Measurements from ENCODE around the gene CIDEC.
"Not testable (repeated sequence)": the region's sequence is repeated elsewhere in the genome, so short reads cannot be mapped to it uniquely, and the experiment has no call there.

CIDEC gene

GRCh38 chr3:9897408-9898372, 17.6 kb upstream of the CIDEC start:
- no peak for TF ChIP-seq POLR2AphosphoS5 (IDR thresholded peaks at IDR 0.05; ENCODE audit: borderline replicate concordance, low read depth, low read length)
- TF ChIP-seq EZH2 (IDR thresholded peaks at IDR 0.05): no peak
- TF ChIP-seq FOXP2 (optimal IDR thresholded peaks at IDR 0.05; ENCODE audit: control extremely low read depth, extremely low read length, insufficient read depth): no peak
- no peak overlapping the region for H3K27ac ChIP-seq
- no peaks in the 10 kb centered on the region for H3K9me3 ChIP-seq (ENCODE audit: low read depth, low read length)
- no peak for DNase-seq (ENCODE audit: low read depth, low spot score)
- peaks cover 6% of the 10 kb centered on the region; the same call in 1 of the 2 replicates for H3K36me3 ChIP-seq (ENCODE audit: insufficient read depth, low read length)
- H3K9ac ChIP-seq (ENCODE audit: insufficient read length): no peak overlapping the region
- no peak overlapping the region for H3K4me3 ChIP-seq

GRCh38 chr3:9896755-9897407, 16.8 kb upstream of the CIDEC start:
- H3K4me3 ChIP-seq; H3K27ac ChIP-seq; DNase-seq (ENCODE audit: low read depth, low spot score); H3K9ac ChIP-seq (ENCODE audit: insufficient read length); H3K9me3 ChIP-seq (ENCODE audit: low read depth, low read length): not testable (repeated sequence)
- peaks cover 10% of the 10 kb centered on the region; the same call in 1 of the 2 replicates for H3K36me3 ChIP-seq (ENCODE audit: insufficient read depth, low read length)

- peaks cover 10% of the 10 kb centered on the region; the same call in 1 of the 2 replicates for H3K36me3 ChIP-seq (ENCODE audit: insufficient read depth, low read length)
- not testable (repeated sequence) for H3K27ac ChIP-seq; DNase-seq (ENCODE audit: low read depth, low spot score); H3K9me3 ChIP-seq (ENCODE audit: low read depth, low read length); H3K4me3 ChIP-seq; H3K9ac ChIP-seq (ENCODE audit: insufficient read length)
Observed at GRCh38 chr3:9895715-9896114, 15.7 kb upstream of the CIDEC start.

- no peak for DNase-seq (ENCODE audit: low read depth, low spot score)
- no peak overlapping the region for H3K9ac ChIP-seq (ENCODE audit: insufficient read length)
- H3K36me3 ChIP-seq (ENCODE audit: insufficient read depth, low read length): peaks cover 10% of the 10 kb centered on the region; the same call in 1 of the 2 replicates
- no peak for TF ChIP-seq FOXP2 (optimal IDR thresholded peaks at IDR 0.05; ENCODE audit: control extremely low read depth, extremely low read length, insufficient read depth)
- TF ChIP-seq EZH2 (IDR thresholded peaks at IDR 0.05): no peak
- no peak for TF ChIP-seq POLR2AphosphoS5 (IDR thresholded peaks at IDR 0.05; ENCODE audit: borderline replicate concordance, low read depth, low read length)
- H3K27ac ChIP-seq: no peak overlapping the region
- H3K9me3 ChIP-seq (ENCODE audit: low read depth, low read length): no peaks in the 10 kb centered on the region
- no peak overlapping the region for H3K4me3 ChIP-seq
Observed at GRCh38 chr3:9893739-9894138, 13.7 kb upstream of the CIDEC start.

DNA sequence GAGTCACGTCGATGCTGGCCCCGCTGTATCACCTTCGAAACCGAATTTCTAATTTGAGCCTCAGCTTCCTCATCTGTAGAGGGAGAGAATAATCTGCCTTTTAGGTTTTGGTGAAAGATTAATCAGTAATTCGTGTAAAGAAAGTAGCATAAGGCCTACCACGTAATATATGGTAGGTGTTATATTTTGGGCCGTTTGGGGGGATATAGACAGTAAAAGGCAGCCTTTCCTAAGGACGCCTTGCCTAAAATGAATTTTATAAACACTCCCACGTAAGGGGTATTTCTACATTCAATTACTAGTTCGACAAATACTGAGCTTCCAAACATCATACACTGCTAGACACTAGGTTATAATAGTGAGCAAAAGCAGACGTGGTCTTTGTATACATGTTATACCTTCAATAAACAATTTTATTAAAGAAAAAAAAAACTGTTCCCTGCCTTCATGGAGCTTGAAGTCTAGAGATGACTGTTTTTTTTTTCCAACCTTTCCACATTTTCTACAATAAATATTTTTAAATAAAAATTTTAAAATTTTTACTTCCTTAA, 11.1 kb upstream of the CIDEC start:
- H3K27ac ChIP-seq: peak overlapping the region; percentile 36; the same call in 1 of the 2 replicates
- TF ChIP-seq FOXP2 (optimal IDR thresholded peaks at IDR 0.05; ENCODE audit: control extremely low read depth, extremely low read length, insufficient read depth): no peak
- TF ChIP-seq EZH2 (IDR thresholded peaks at IDR 0.05): no peak
- no peak for TF ChIP-seq POLR2AphosphoS5 (IDR thresholded peaks at IDR 0.05; ENCODE audit: borderline replicate concordance, low read depth, low read length)
- DNase-seq (ENCODE audit: low read depth, low spot score): no peak

GRCh38 chr3:9890249-9891071, 10.4 kb upstream of the CIDEC start, which contains the start of gene JAGN1:
JAGN1 (plus strand) TSS chr3:9890610; CDS start chr3:9890723, 113 bp downstream.
- Histone ChIP-seq H3K4me3 (peak within 1 kb of the TSS; percentile 89), H3K9ac (ENCODE audit: insufficient read length) (peak within 1 kb of the TSS; percentile 89), H3K9me3 (ENCODE audit: low read depth, low read length) (no peaks in the 10 kb centered on the region), H3K36me3 (ENCODE audit: insufficient read depth, low read length) (peaks cover 10% of the 10 kb centered on the region; the same call in 1 of the 2 replicates), H3K27ac (peak within 1 kb of the TSS; percentile 36; the same call in 1 of the 2 replicates)
- peak; percentile 26 for DNase-seq (ENCODE audit: low read depth, low spot score)
- TF ChIP-seq FOXP2 (optimal IDR thresholded peaks at IDR 0.05; ENCODE audit: control extremely low read depth, extremely low read length, insufficient read depth) (no peak), POLR2AphosphoS5 (IDR thresholded peaks at IDR 0.05; ENCODE audit: borderline replicate concordance, low read depth, low read length) (peak; percentile 93), EZH2 (IDR thresholded peaks at IDR 0.05) (no peak)

More for the DNA sequence above, 11.1 kb upstream of the CIDEC start:
- H3K9ac ChIP-seq (ENCODE audit: insufficient read length): peak overlapping the region; percentile 89
- no peaks in the 10 kb centered on the region for H3K9me3 ChIP-seq (ENCODE audit: low read depth, low read length)
- peak overlapping the region; percentile 89 for H3K4me3 ChIP-seq
- H3K36me3 ChIP-seq (ENCODE audit: insufficient read depth, low read length): peaks cover 10% of the 10 kb centered on the region; the same call in 1 of the 2 replicates

DNA sequence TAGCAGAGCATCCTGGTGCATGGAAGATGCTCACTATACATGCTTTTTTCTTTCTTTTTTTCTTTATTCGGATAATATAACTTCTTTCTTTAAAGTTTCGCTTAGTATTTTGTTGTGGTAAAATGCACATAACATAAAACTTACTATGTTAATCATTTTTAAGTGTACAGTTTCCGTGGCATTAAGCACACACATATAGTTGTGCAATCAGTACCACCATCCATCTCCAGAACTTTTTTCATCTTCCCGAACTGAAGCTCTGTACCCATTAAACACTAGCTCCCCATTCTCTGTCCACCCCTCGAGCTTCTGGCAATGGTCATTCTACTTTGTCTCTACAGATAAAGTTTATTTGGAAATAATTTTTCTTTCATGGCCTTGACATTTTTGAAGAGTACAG, 9.4 kb upstream of the CIDEC start:
- Histone ChIP-seq H3K27ac (no peak overlapping the region), H3K9ac (ENCODE audit: insufficient read length) (no peak overlapping the region), H3K9me3 (ENCODE audit: low read depth, low read length) (no peaks in the 10 kb centered on the region), H3K36me3 (ENCODE audit: insufficient read depth, low read length) (peaks cover 10% of the 10 kb centered on the region; the same call in 1 of the 2 replicates), H3K4me3 (no peak overlapping the region)
- no peak for DNase-seq (ENCODE audit: low read depth, low spot score)
- no peak for TF ChIP-seq EZH2 (IDR thresholded peaks at IDR 0.05)
- TF ChIP-seq POLR2AphosphoS5 (IDR thresholded peaks at IDR 0.05; ENCODE audit: borderline replicate concordance, low read depth, low read length): no peak
- TF ChIP-seq FOXP2 (optimal IDR thresholded peaks at IDR 0.05; ENCODE audit: control extremely low read depth, extremely low read length, insufficient read depth): no peak
